ENCODE measurements around the gene TRPC5OS.

TRPC5OS gene

DNA sequence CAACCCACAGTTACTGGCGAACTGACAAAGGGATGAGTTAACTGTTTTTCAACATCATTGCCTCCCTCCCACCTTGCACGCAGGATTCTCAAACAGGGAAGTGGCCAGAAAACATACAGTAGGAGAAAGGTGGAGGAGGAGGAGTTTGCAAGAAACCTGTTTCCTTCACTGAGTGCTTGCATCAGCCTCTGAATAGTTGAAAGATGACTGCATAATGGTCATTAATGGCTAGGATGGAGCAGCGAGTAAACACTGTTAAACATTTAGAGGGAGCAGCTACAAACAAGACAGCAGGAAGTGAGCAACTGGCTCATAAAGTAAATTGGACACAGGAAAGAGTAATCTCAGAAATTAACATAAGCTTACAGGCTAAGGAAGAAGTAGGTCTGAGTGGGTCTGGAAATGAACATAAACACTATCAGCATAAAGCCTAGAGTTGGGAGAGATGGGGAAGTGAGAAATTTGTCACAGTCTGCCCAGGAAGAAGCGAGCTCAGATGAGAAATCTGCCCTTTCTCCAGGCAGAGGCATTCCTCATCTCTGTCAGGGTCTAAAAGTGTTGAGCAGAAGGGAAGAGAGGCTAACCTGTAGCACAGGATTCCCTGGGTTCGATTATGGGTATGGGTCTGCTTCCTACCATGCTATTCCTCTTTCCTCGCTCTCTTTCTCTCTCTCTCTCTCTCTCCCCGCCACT lies 38.6 kb downstream of the TRPC5OS start:
- DNase-seq, result no peak

DNA sequence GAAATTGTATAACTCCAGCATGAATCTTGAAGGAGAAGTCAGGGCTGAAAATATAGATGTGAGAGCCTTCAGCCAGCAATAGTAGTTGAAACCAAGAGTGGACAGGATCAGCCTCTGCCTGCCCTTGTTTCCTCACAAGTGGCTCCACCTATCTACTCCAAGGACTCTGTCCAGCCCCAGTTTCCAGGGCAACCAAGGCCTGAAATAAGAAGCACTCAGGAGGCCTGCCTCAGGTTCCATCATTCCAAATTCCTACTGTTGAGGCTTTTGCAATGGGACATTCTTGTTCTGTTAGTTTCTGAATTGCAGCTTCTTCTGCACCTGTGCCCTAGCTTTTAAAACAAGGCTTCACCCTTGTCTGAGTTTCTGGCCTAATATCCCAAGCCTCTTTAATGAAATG lies 41.6 kb downstream of the TRPC5OS start:
- DNase-seq, result no peak

DNA sequence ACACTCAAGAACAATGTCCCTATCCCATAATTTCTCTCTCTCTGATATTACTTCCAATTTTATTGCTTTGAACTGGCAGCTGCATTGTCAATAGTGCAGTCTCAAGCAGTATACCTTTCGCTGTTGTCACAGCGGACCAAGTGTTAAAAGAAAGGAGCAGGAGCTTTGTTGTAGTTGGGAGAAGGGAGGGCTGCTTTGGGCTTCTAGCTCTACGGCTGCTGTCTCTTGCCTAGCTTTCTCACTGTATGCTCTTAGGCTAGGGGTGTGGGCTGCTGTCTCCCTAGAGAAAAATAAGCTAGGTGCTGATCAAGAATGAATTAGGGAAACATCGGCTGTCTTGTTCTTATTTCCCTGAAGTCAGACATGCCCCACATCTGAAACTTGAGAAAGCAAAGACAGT lies 52.5 kb downstream of the TRPC5OS start:
- no peak for DNase-seq
